ENCODE measurements around the gene DAGLA.

DAGLA gene

GRCh38 chr11:61745781-61746441 lies 65.7 kb downstream of the DAGLA start:
- no peak for DNase-seq (ENCODE audit: low read depth, low spot score)

DNA sequence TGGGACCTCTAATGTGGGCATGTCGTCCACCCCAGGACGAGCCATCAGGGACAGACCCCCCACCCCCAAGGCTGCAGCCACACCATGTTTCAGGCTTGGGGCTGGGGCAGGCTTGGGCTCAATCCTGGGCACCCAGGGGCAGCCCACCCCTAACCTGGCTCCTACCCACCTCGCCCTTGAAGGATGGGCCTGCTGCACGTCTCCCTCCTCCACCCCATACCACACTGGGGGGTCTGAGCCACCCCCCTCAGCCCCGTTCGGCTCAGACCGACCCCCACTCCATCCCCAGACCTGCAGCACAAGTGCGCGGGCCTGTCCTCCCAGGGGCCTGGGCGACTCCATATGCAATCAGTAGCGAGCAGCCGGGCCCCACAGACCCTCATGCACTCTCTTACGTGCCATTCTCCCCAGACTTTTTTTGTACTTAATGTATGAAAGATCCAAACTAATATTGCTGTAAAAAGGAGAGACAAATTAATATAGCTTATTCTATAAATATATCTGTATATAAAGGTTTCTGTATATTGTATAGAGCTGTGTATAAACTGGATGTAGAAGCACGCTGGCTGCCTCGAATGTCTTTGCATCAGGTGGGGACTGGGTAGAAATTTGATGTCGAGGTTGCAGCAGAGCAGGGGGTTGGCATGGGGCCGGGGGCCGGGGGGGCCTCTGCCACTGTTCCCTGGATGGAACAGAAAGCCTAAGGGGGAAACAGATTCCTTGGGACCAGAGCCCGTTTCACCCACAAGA lies 66.4 kb downstream of the DAGLA start:
- no peak for DNase-seq (ENCODE audit: low read depth, low spot score)

GRCh38 chr11:61747192-61747966 lies 67.2 kb downstream of the DAGLA start:
- peak; percentile 82 for DNase-seq (ENCODE audit: low read depth, low spot score)

DNA sequence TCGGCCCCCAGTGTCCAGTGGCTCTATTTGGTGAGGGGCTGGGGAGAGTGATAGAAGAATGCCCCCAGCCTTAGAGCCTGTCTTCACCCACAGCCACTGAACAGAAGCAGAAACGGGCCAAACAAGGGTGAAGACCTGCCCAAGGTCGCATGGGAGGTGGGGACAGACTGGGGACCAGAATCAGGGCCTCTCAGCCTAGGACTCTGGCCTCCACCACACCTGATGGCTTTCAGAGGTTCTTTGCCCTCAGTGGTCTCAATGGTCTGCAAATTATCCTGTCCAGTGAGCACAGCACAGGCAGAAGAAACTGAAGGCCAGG lies 67.7 kb downstream of the DAGLA start:
- DNase-seq (ENCODE audit: low read depth, low spot score) = no peak

DNA sequence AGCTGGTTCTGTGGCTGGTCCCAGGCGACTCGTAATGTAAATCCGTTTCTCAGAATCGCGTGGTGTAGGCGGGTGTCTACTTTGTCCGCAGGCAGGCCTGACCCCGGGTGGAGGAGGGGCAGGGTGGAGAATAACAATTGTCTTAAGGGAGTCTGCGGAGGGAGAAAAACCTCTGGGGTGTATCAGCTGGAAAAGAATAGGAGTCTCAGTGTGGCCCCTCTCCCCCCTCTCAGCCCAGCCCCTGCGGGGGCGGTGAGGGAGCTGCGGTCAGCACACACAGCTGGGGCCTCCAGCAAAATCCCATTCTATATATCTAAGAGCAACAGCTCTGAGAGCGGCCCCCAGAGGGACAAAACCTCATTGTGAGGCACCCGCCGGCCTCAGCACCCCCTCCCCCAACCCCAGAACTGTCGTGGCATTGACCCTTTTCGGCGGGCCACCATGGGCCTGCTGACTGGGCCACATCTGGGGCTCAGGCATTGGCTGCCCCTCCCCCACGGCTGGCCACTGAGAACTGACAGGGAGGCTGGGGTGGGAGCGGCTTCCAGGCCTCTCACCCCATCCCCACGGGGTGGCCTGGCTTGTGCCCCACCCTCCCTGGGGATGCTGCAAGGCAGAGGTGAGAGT lies 69.5 kb downstream of the DAGLA start:
- DNase-seq (ENCODE audit: low read depth, low spot score) = no peak

GRCh38 chr11:61750631-61751273 lies 70.6 kb downstream of the DAGLA start:
- no peak for DNase-seq (ENCODE audit: low read depth, low spot score)

- no peak for DNase-seq (ENCODE audit: low read depth, low spot score)
These were observed 71.2 kb downstream of the DAGLA start for GRCh38 chr11:61751384-61751783.

GRCh38 chr11:61752117-61752924 lies 72.1 kb downstream of the DAGLA start, which contains the start of gene MYRF:
TSS of gene MYRF (plus strand) at chr11:61752636. CDS start at chr11:61752745, 109 bp downstream.
- DNase-seq (ENCODE audit: low read depth, low spot score) = peak; percentile 87

GRCh38 chr11:61752925-61753521 lies 72.8 kb downstream of the DAGLA start:
- no peak for DNase-seq (ENCODE audit: low read depth, low spot score)

GRCh38 chr11:61753672-61754071 lies 73.5 kb downstream of the DAGLA start:
- no peak for DNase-seq (ENCODE audit: low read depth, low spot score)

- DNase-seq (ENCODE audit: low read depth, low spot score) = peak; percentile 87
These were observed 74.6 kb downstream of the DAGLA start for GRCh38 chr11:61754534-61755482.

DNA sequence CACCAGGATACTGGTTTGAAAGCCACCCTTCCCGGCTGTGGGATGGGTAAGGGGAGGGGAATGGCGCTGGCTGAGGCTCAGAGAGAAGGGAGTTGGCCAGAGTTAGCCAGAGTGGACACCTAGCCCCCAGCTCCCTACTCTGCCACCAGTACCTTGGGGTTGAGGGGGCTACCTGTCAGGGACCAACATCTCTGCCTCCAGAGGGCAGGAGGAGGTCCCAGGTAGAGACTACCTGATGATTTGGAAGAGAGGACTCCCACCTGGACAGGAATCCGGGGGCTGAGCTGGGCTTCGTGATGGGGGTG lies 75.9 kb downstream of the DAGLA start:
- no peak for DNase-seq (ENCODE audit: low read depth, low spot score)

- DNase-seq (ENCODE audit: low read depth, low spot score) = peak; percentile 56
These were observed 76.4 kb downstream of the DAGLA start for GRCh38 chr11:61756452-61757212.

DNA sequence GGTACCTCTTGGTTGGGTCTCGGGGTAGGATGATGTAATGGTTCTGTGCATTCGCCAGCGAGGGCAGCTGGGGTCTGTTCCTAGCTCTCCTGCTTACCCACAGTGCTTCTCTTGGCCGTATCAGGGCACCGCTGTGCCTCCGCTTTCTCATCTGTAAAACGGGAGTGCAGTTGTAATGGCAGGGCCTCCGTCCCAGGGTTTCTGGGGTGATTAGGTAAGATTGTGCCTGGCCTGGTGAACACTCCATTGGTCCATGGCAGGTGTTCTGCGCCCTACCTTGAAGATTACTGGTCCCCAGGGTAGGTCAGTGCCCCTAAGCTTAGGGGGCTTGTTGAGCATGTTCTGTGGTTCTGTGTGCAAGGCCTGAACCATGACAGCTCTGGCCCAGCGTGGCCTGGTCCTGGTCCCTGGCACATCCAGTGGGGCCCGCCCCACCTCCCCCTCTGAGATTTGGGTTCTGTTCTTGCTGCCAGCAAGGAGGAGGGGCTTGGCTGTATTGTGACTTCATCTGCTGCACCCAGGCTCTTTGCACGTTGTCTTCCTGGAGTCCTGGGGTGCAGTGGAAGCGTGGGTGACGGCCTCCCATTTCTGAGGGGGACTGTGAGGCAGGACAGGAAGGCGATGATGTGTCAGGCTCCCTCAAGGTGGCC lies 77.1 kb downstream of the DAGLA start:
- DNase-seq (ENCODE audit: low read depth, low spot score) = no peak

- no peak for DNase-seq (ENCODE audit: low read depth, low spot score)
These were observed 80.8 kb downstream of the DAGLA start for GRCh38 chr11:61760946-61761345.

GRCh38 chr11:61761440-61762222 lies 81.4 kb downstream of the DAGLA start:
- DNase-seq (ENCODE audit: low read depth, low spot score) = no peak

GRCh38 chr11:61762223-61762615 lies 82.0 kb downstream of the DAGLA start:
- no peak for DNase-seq (ENCODE audit: low read depth, low spot score)

All from astrocyte of the hippocampus (primary cell).